SIG-M5 treated with dmso at 0.1 percent for 504 hours (cell line): ENCODE measurements around the gene SGCA.
A peak's percentile ranks its signal among the peaks of the same experiment; 100 is the strongest.

Experiments
- DNase-seq: peaks from one replicate; lab custom pipeline; 2025; ENCODE audit not compliant: unreplicated experiment; lab: John Stamatoyannopoulos, UW

The SGCA gene

DNA sequence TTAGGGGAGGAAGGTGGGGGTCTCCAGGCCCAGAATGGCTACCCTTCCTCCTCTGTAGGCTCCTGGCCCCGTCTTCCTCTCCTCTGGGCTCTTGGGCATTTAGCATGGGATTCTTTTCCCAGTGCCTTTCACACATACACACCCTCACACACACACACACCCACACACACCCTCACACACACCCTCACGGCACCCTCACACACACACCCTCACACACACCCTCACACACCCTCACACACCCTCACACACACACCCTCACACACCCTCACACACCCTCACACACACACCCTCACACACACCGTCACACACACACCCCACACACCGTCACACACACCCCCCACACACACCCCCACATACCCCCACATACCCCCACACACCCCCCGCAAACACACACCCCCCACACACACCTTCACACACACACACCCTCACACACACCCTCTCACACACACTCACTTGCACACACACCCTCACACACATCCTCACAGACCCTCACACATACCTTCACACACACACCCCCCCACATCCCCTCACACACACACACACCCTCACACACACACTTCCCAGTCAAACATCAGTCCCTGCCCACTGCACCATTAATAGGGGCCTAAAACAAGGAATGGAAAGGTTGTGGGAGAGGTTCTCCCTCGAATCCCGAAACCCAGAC is 845 bp downstream of the SGCA start:
- DNase-seq: no peak

DNA sequence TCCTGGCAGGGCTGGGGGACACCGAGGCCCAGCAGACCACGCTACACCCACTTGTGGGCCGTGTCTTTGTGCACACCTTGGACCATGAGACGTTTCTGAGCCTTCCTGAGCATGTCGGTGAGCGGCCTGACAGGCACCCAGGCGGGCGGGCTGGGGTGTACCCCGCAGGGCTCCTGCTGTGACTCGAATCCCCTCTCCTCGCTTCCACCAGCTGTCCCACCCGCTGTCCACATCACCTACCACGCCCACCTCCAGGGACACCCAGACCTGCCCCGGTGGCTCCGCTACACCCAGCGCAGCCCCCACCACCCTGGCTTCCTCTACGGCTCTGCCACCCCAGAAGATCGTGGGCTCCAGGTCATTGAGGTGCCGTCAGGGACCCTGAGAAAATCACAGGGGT is 1.6 kb downstream of the SGCA start:
- DNase-seq: no peak

DNA sequence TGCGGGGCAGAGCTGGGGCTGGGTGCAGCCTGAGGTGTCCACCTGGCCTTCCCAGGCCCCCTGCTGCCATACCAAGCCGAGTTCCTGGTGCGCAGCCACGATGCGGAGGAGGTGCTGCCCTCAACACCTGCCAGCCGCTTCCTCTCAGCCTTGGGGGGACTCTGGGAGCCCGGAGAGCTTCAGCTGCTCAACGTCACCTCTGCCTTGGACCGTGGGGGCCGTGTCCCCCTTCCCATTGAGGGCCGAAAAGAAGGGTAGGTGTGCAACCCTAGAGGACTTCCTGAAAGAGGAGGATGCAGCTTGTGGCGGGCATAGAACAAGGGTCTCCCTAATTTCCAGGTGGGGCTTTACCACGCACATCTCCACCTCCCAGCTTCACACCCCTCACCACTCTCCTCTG is 2.5 kb downstream of the SGCA start:
- DNase-seq: no peak

DNA sequence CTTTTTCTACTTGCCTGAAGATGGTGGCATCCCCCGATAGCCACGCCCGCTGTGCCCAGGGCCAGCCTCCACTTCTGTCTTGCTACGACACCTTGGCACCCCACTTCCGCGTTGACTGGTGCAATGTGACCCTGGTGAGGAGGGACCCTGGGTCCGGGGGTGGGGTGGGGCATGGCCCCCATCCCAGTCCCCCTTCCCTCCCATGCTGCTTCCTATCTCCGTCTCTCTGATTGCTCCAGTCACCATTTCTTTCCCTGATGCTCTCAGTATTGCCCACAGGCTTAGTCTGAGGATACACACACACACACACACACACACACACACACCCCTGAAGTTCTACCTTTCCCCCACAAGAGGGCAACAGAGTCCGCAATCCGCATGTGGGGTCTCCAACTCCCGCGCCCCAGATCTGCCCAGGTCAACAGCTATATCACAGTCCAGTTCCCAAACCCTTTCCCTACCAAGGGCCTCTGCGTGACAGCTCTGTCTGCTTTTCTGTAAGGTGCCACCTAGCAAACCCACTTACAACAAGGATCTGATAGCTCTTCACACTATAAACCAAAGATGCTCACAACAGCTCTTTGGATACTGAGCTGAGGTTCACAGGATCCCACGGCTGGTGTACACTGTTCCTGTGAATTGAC is 3.4 kb downstream of the SGCA start:
- DNase-seq: peak; percentile 78

DNA sequence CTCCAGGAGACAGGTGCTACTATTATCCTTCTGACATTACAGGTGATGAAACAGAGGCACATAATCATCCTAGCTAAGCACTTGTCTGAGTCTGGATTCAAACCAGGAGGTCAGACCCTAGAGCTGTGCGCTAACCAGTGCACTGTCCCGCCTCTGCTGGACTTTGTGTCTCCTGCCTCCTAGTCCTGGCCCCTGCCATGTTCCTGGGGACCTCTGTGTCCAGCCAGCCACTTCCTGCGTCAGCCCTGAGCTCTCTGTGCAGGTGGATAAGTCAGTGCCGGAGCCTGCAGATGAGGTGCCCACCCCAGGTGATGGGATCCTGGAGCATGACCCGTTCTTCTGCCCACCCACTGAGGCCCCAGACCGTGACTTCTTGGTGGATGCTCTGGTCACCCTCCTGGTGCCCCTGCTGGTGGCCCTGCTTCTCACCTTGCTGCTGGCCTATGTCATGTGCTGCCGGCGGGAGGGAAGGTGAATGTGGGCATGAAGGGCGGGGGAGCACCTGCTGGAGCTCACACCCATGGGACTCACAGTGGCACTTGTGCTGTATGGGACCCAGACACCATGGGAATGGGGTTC is 4.2 kb downstream of the SGCA start:
- DNase-seq: no peak

DNA sequence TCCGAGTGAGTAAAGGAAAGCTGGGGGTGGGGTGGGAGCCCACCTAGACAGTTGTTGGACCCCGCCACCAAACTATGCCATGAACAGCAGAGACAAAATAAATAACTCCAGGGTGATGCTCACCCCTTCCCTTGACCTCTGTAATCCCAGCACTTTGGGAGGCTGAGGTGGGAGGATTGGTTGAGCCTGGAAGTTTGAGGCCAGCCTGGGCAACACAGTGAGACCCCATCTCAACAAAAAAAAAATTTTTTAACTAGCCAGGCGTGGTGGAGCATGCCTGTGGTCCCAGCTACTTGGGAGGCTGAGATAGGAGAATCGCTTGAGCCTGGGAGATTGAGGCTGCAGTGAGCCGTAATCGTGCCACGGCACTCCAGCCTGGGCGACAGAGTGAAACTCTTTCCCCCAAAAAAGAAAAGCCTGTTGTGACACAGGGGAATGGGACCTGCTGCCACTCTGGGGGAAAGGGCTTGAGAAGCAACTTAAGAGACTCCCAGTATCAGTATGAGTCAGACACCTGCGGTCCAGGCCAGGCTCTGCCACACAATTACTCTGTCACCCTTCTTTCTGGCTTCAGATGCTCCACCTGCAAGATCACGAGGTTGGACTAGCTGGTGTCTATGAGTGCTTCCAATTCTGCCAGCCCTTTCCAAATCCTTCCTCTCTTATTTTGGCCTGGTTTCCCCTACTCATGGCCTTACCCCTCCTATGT is 5.0 kb downstream of the SGCA start:
- DNase-seq: no peak

DNA sequence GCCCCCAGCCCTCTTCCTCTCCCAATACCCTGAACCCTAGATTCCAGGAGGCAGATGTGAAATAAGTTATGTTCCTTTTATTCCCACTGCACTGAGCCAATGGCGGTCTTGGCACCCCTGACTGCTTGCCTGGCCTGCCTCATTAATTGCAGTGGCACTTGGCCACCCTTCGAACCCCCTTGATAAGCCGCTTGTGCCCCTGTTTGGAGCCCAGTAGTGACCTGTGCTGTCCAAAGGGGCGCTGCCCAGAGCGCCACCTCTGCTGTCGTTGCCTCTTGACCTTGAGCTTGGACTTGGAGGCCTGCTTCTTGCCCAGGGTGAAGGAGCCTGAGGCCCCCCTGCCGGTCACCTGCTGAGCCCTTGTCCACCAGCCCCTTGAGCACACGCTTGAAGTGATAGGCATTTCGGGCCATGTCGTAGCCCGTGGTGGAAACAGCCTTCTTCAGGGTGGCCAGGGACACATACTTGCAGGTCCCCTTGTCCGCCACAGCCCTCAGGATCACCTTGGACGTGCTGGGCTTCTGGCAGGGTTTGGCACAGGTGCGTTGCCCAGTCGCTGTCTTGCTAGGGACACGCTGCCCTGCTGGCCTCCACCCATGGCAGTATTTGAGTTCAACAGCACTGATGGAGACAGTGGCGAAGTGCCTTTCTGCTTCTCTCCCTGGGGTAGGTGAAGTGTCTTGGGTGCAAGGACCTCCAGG is 5.7 kb downstream of the SGCA start:
- no peak for DNase-seq

DNA sequence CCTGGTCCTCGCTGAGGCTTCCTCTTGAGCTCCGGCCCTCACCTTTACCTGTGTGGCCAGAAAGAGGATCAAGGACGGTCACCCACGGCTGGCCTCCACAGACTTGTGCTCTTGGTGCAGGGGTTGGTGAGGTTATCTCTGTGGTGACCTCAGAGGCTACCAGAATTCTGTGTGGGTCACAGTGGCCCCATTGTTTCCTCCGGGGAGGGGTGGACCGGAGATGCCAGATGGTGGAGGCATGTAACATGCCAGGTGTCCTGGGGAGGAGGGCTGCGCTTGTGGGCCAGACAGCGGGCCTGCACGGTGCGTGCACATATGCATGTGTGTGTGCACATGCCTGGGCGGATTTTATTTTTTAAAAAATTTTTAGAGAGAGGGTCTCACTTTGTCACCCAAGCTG is 6.3 kb downstream of the SGCA start:
- no peak for DNase-seq

DNA sequence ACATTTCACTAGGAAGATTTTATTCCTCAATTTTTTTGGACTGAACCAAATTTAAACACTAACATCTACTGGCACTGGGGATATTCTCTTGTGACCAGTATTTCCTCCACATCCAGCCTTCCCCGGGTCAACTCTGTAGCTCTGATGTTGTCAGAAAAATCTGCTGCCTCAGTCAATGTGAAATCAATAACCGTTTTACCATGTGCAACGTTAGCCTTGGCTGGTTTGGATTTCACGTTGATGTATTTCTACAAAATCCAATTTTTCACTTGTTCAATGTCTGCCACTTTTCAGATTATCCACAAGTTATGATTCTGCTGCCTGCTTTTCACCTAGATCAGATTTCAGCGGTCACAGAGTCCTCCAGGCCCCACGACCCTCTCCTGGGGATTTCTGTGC is 7.1 kb downstream of the SGCA start:
- no peak for DNase-seq

DNA sequence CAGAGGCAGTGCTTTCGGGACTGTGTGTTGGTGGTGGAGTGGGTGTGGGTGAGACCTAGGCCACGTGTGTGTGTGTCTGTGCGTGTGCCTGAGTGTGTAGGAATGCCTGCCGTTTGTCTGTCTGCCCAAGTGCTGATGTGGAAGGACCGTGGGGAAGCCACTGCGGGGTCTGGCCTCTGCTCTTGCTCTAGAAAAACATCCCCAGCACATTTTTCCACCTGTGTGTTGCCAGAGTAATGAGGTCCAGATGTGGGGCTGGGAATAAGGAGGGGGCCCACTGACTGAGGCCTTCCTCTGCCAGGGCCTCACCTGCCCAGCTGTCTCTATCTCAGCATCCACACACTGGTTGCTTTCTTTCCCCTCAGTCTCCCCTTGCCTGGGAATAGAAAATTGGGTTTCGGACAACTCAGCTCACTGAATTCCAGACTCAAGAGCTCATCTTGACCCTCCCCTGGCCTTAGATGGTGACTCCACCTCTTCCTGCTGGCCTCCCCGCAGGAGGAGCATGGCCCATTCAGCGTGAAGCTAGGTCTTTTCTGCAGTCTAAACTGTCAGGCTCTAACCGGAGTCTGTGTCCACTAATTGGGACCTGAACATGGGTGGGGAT is 7.6 kb downstream of the SGCA start:
- no peak for DNase-seq

DNA sequence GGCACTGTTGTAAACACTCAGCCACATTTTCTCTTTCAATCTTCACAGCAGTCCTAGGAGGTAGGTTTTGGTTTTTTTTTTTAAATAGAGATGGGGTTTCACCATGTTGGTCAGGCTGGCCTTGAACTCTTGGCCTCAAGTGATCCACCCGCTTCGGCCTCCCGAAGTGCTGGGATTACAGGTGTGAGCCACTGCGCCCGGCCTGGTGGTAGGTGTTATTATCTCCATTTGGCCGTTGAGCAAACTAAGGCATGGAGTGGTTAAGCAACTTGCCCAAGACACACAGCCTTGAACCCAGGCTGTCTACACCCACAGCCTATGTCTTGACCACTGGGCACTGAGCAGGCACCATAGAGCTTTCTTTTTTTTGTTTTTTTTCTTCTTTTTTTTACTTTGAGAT is 8.6 kb downstream of the SGCA start:
- no peak for DNase-seq

DNA sequence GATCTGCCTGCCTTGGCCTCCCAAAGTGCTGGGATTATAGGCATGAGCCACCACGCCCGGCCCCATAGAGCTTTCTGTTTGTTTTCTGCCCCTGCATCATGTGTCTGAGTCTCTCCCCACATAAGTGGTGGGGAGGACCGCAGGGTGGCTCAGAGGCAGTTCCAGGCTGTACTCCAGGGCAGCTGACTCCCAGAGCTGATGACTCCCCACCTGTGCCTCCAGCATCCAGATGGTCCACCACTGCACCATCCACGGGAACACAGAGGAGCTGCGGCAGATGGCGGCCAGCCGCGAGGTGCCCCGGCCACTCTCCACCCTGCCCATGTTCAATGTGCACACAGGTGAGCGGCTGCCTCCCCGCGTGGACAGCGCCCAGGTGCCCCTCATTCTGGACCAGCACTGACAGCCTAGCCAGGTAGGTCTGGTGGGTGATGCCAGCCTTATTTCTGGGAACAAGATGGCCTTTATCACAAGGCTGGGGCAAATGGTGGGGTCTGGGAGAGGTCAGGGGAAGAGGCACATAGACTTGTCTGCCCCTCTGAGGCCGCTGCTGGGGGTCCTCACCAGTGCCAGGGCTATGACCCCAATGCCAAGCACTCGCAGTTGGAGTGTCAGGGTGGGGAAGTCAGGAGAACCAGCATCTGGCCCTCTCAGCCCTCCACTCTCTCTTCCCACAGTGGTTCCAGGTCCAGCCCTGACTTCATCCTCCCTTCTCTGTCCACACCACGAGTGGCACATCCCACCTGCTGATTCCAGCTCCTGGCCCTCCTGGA is 9.4 kb downstream of the SGCA start:
- DNase-seq: no peak

DNA sequence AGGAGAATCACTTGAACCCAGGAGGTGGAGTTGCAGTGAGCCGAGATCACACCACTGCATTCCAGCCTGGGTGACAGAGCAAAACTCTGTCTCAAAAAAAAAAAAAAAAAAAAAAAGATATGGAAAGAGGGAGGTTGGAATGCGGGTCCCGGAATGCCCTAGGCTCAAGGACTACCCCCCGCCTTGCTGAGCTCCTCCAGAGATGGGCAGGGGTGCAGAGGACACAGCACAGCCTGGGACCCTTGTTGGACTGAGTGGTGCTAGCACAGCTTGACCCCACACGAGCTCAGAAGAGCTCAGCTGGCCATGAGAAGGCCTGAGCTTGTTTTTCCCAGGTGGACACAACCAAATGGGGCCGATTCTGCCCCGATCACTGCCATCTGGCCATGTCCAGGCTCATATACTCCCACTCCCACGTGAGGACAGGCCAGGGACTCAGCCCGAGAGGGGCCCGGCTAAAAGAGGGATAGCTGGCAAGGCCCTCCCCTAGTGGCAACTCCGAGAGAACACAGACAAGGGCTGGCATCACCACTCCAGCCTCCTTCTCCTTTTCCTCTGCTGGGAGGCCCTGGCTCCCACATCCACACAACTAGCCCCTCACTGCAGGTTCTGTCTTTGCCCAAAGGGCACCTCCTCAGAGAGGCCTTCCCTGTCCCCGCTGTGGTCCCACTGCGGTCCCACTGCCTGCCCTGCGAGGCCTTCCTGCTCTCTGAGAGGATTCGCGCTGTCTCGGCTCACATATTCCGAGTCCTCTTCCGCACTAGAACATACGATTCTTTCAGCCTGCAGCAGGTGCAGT is 11.0 kb downstream of the SGCA start:
- DNase-seq: no peak

DNA sequence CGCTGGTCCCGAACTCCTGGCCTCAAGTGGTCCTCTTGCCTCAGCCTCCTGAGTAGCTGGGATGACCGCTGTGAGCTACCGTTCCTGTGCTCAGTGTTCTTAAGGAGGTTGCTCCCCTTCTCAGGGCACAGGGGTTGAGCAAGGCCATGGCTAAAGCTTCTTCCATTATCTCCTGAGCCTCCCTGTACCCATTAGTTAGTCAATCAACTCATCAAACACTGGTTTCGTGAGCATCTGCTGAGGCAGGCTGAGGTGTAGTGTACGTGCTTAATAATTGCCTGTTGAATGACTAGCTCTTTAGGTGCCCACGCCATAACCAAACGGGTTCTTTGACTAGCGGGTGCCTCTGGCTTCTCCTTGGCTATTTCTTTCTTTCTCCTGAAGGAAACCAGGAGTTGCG is 11.7 kb downstream of the SGCA start:
- DNase-seq: no peak

DNA sequence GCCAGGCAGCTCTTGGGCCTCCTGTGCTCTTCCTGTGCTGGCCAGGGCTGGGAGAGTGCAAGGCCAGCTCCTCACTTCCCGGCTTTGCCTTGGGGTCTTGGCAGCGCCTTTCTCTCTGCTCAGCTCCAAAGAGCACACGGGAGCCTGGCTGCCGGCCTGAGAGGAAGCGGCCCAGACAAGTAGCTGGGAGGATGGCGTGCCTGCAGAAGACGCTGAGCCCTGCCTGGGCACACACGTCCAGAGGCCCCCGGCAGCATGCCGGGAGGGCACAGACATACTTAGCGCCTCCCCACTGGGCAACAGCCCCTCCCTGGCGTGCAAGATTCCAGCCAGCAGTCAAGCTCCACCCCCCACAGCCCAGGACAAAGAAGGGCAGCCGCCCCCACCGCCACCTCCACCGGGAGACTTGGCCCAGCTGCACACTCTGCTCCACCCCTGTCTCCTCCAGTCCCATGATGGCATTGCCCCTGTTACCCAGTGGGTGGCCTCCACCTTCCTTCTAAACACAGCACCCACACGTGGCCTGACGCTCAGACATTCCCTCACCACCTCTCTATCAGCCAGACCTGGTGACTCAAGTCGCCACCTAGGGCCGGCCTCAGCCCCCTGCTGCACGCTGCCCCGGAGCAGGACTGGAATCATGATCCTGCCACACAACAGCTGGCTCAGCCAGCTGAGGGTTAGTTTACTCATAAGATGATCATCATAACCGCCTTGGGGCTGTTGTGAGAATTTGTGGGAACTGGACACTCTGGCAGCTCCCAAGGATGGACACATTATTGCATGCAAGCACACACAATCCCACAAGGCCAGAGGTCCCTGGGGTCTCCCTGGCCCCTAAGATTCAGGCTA is 12.4 kb downstream of the SGCA start:
- DNase-seq: peak; percentile 71

DNA sequence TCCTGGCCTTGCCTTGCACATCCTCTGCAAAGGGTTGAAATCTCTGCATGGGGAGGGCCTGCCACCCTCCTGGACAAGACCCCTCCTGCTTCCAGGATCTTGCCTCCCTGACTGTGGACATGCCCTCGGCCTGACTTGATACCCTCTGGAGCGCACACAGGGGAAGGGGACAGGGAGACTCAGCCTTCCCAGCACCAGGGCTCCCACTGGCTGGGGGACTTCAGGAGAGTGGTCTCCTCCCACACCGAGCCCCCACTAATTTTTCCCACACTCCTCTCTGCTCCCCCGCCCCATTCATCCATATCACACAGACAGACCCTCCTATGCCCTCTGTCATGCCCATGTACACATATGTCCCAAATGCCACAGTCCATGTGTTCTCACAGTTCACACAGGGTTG is 14.3 kb downstream of the SGCA start:
- DNase-seq: no peak

DNA sequence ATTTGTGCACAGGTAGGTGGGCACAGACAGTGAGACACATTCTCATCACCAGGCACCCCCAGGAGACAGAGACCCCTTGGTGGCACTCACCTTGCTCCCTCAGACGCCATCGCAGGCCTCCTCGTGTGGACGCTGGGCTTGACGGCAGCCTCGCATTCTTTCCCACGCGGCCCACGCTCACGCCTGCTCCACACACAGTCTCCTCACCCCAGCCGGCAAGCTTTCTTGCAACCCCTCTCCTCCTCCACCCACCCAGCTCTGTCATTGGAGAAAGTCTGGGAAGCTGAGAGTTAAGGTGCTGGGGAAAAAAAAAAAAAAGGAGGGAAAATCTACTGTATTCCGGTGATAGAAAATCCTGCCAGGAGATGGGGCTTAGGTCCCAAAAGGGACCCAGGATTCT is 14.8 kb downstream of the SGCA start:
- no peak for DNase-seq

DNA sequence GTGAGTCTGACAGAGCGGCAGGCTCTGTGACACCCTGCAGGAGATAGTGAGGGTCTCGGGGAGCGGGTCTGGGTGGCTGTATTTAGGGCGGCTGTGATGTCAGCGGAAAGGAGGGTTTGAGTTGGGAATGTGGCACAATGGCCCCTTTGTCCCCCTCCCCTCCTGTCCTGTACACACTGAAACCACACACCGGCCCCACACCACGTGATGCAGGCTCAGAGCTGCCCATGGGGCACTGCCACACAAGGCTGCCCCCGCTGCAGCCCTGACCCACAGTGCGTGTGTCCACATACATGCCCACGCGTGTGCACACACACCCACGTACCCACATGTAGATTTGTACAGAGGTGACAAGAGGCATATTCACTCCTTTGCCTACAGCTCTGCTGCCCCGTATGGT is 15.3 kb downstream of the SGCA start:
- DNase-seq: no peak
